Neural progenitor cell (in vitro differentiated cells): ENCODE data around the gene C6orf58. TPM values are rescaled to one million over a fixed set of nuclear protein-coding genes. Genes with fewer than 3 reads are reported as not detected.

Experiments
- DNase-seq: peaks from one replicate; pipeline ENCODE4 v3.0.0-alpha.2; 2016; ENCODE audit warnings: low spot score
- H2AFZ ChIP-seq: fragments of 200-600 bp; sonication (generic); replicated peaks from 2 replicates; pipeline ENCODE4 v1.6.1; 2016; ENCODE audit warnings: antibody characterized with exemption
- H3F3A ChIP-seq: fragments of 200-600 bp; sonication (generic); 2 replicates; pipeline ENCODE4 v1.6.1; 2016; ENCODE audit warnings: antibody characterized with exemption, low read depth
- H3K27ac ChIP-seq: fragments of 200-600 bp; sonication (generic); 2 replicates; pipeline ENCODE4 v1.5.1; 2016; ENCODE audit warnings: mild to moderate bottlenecking
- H3K27me3 ChIP-seq: fragments of 200-600 bp; sonication (generic); 2 replicates; pipeline ENCODE4 v1.6.1; 2016; ENCODE audit warnings: mild to moderate bottlenecking, moderate library complexity
- H3K36me3 ChIP-seq: fragments of 200-600 bp; sonication (generic); 2 replicates; pipeline ENCODE4 v1.5.1; 2016
- H3K4me1 ChIP-seq: fragments of 200-600 bp; sonication (generic); 2 replicates; pipeline ENCODE4 v1.6.1; 2016; ENCODE audit warnings: mixed run types
- H3K4me2 ChIP-seq: fragments of 200-600 bp; sonication (generic); 2 replicates; pipeline ENCODE4 v1.6.1; 2016
- H3K4me3 ChIP-seq: fragments of 200-600 bp; sonication (generic); 2 replicates; pipeline ENCODE4 v1.5.1; 2016
- H3K79me2 ChIP-seq: fragments of 200-600 bp; sonication (generic); 2 replicates; pipeline ENCODE4 v1.6.1; 2016; ENCODE audit warnings: low read depth
- H3K9ac ChIP-seq: fragments of 200-600 bp; sonication (generic); 2 replicates; pipeline ENCODE4 v1.6.1; 2016
- H3K9me3 ChIP-seq: fragments of 200-600 bp; sonication (generic); 2 replicates; pipeline ENCODE4 v1.5.1; 2016; ENCODE audit warnings: low read depth
- H4K20me1 ChIP-seq: fragments of 200-600 bp; sonication (generic); 2 replicates; pipeline ENCODE4 v1.6.1; 2016; ENCODE audit warnings: low read depth
- H3K27ac Mint-ChIP-seq: 3 replicates; pipeline ENCODE4 v1.8.0; 2021; ENCODE audit warnings: mixed read lengths
- H3K27me3 Mint-ChIP-seq: 2 replicates; pipeline ENCODE4 v1.8.0; 2022; ENCODE audit warnings: low read depth, mild to moderate bottlenecking, inconsistent platforms, moderate library complexity, mixed read lengths; ENCODE audit not compliant: insufficient read depth
- H3K36me3 Mint-ChIP-seq: 3 replicates; pipeline ENCODE4 v1.8.0; 2021; ENCODE audit warnings: mixed read lengths
- H3K4me1 Mint-ChIP-seq: 3 replicates; pipeline ENCODE4 v1.8.0; 2021; ENCODE audit warnings: mixed read lengths
- H3K4me3 Mint-ChIP-seq: 3 replicates; pipeline ENCODE4 v1.8.0; 2021; ENCODE audit warnings: mild to moderate bottlenecking, moderate library complexity, mixed read lengths
- H3K9me3 Mint-ChIP-seq: 3 replicates; pipeline ENCODE4 v1.8.0; 2020; ENCODE audit warnings: mixed read lengths
- CTCF ChIP-seq: fragments of 200-600 bp; sonication (generic); IDR thresholded peaks from 2 replicates; pipeline ENCODE4 v1.5.1; 2017; ENCODE audit warnings: antibody characterized with exemption, mild to moderate bottlenecking
- EZH2 ChIP-seq: fragments of 200-600 bp; sonication (generic); IDR thresholded peaks from 2 replicates; pipeline ENCODE4 v1.6.1; 2017; ENCODE audit warnings: antibody characterized with exemption, mild to moderate bottlenecking, moderate library complexity
- EZH2phosphoT487 ChIP-seq: fragments of 200-600 bp; sonication (generic); IDR thresholded peaks from 2 replicates; pipeline ENCODE4 v1.6.1; 2017; ENCODE audit warnings: antibody characterized with exemption
- total RNA-seq: library from RNA; depleted of rRNA; stranded (reverse); fragments of >200 nt; gene quantifications from 2 replicates; pipeline ENCODE4 v1.2.3, GENCODE V29; 2015; ENCODE audit warnings: low replicate concordance

Gene C6orf58
- total RNA-seq, 1 donor from 2014 or later, result not detected

GRCh38 chr6:127561660-127562059, 15.3 kb upstream of the C6orf58 start:
- no peaks in the 10 kb centered on the region for H3K4me1 Mint-ChIP-seq
- TF ChIP-seq EZH2 (no peak), CTCF (no peak), EZH2phosphoT487 (no peak)
- no peak overlapping the region for H3K4me2 ChIP-seq
- no peak for DNase-seq
- no peak overlapping the region for H3K27ac Mint-ChIP-seq
- no peaks in the 10 kb centered on the region for H3K27me3 ChIP-seq
- H3K27ac ChIP-seq, result no peak overlapping the region
- H3K79me2 ChIP-seq, result no peaks in the 10 kb centered on the region
- no peaks in the 10 kb centered on the region for H3K36me3 ChIP-seq
- H2AFZ ChIP-seq, result no peak overlapping the region
- no peaks in the 10 kb centered on the region for H3K27me3 Mint-ChIP-seq
- no peaks in the 10 kb centered on the region for H3F3A ChIP-seq
- no peaks in the 10 kb centered on the region for H3K9me3 Mint-ChIP-seq
- H4K20me1 ChIP-seq, result no peaks in the 10 kb centered on the region
- H3K4me3 ChIP-seq, result no peak overlapping the region
- H3K4me1 ChIP-seq, result no peaks in the 10 kb centered on the region
- no peak overlapping the region for H3K4me3 Mint-ChIP-seq
- no peaks in the 10 kb centered on the region for H3K9me3 ChIP-seq
- H3K9ac ChIP-seq, result no peak overlapping the region
- H3K36me3 Mint-ChIP-seq, result no peaks in the 10 kb centered on the region

- no peak overlapping the region for H3K27ac Mint-ChIP-seq
- H3K27me3 ChIP-seq, result no peaks in the 10 kb centered on the region
- no peak overlapping the region for H3K4me3 Mint-ChIP-seq
- no peaks in the 10 kb centered on the region for H3K9me3 Mint-ChIP-seq
- no peak overlapping the region for H3K27ac ChIP-seq
- DNase-seq, result no peak
- H3K4me1 ChIP-seq, result no peaks in the 10 kb centered on the region
- H3K79me2 ChIP-seq, result no peaks in the 10 kb centered on the region
- no peaks in the 10 kb centered on the region for H3K36me3 Mint-ChIP-seq
- no peaks in the 10 kb centered on the region for H3F3A ChIP-seq
- H3K9me3 ChIP-seq, result no peaks in the 10 kb centered on the region
- no peaks in the 10 kb centered on the region for H3K4me1 Mint-ChIP-seq
- no peak overlapping the region for H2AFZ ChIP-seq
- no peaks in the 10 kb centered on the region for H3K27me3 Mint-ChIP-seq
- no peak for TF ChIP-seq CTCF
- no peak for TF ChIP-seq EZH2phosphoT487
- TF ChIP-seq EZH2, result no peak
- H3K4me2 ChIP-seq, result no peak overlapping the region
- H3K4me3 ChIP-seq, result no peak overlapping the region
- H4K20me1 ChIP-seq, result no peaks in the 10 kb centered on the region
- no peak overlapping the region for H3K9ac ChIP-seq
- H3K36me3 ChIP-seq, result no peaks in the 10 kb centered on the region
Observed at GRCh38 chr6:127564761-127565160, 12.2 kb upstream of the C6orf58 start.

- no peaks in the 10 kb centered on the region for H3K9me3 Mint-ChIP-seq
- no peak overlapping the region for H3K4me3 Mint-ChIP-seq
- no peaks in the 10 kb centered on the region for H3K27me3 Mint-ChIP-seq
- H3K36me3 Mint-ChIP-seq, result no peaks in the 10 kb centered on the region
- Histone ChIP-seq H3K27ac (no peak overlapping the region), H2AFZ (no peak overlapping the region), H3F3A (no peaks in the 10 kb centered on the region), H3K36me3 (no peaks in the 10 kb centered on the region), H3K9me3 (no peaks in the 10 kb centered on the region), H3K4me2 (no peak overlapping the region), H3K4me1 (no peaks in the 10 kb centered on the region), H3K9ac (no peak overlapping the region), H3K79me2 (no peaks in the 10 kb centered on the region), H4K20me1 (no peaks in the 10 kb centered on the region), H3K27me3 (no peaks in the 10 kb centered on the region), H3K4me3 (no peak overlapping the region)
- DNase-seq, result no peak
- TF ChIP-seq EZH2, result no peak
- TF ChIP-seq CTCF, result no peak
- TF ChIP-seq EZH2phosphoT487, result no peak
- no peak overlapping the region for H3K27ac Mint-ChIP-seq
- H3K4me1 Mint-ChIP-seq, result no peaks in the 10 kb centered on the region
Observed at GRCh38 chr6:127566119-127566518, 10.9 kb upstream of the C6orf58 start.

- no peaks in the 10 kb centered on the region for H3K36me3 ChIP-seq
- no peaks in the 10 kb centered on the region for H3F3A ChIP-seq
- H3K79me2 ChIP-seq, result no peaks in the 10 kb centered on the region
- no peaks in the 10 kb centered on the region for H4K20me1 ChIP-seq
- Mint-ChIP-seq H3K27ac (no peak overlapping the region), H3K36me3 (no peaks in the 10 kb centered on the region), H3K4me1 (no peaks in the 10 kb centered on the region), H3K9me3 (no peaks in the 10 kb centered on the region), H3K27me3 (no peaks in the 10 kb centered on the region), H3K4me3 (no peak overlapping the region)
- TF ChIP-seq EZH2, result no peak
- TF ChIP-seq EZH2phosphoT487, result no peak
- TF ChIP-seq CTCF, result no peak
- H2AFZ ChIP-seq, result no peak overlapping the region
- H3K27me3 ChIP-seq, result no peaks in the 10 kb centered on the region
- H3K4me3 ChIP-seq, result no peak overlapping the region
- H3K27ac ChIP-seq, result no peak overlapping the region
- H3K4me1 ChIP-seq, result no peaks in the 10 kb centered on the region
- no peak for DNase-seq
- no peak overlapping the region for H3K4me2 ChIP-seq
- no peaks in the 10 kb centered on the region for H3K9me3 ChIP-seq
- H3K9ac ChIP-seq, result no peak overlapping the region
Observed at GRCh38 chr6:127566651-127567050, 10.3 kb upstream of the C6orf58 start.
